ENCODE data around the gene EYS. TPM values are rescaled to one million over a fixed set of nuclear protein-coding genes. Genes with fewer than 3 reads are reported as not detected.
A peak's percentile ranks its signal among the peaks of the same experiment; 100 is the strongest.

The EYS gene
- polyA plus RNA-seq, 1 of the 3 experiments (the other 2 are of a cell fraction): 0.05 TPM

DNA sequence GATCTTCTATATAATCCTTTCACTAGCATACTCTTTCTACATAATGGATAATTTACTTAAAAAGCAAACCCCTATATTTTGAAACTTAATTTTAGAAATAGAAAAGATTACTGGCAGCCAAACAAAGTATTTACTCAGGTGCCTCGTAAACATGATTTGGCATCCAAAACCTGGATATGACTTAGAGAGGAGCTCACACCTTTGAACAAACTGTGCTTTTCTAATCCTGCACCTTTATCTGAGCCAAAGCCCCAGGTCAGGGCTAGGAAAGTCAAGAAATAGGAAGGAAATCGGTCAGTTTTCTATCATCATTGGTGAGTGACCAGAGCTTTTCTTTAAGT is 1900.5 kb downstream of the EYS start:
- ChIA-PET POLR2A (no interaction called here), CTCF (interaction anchor here (1.0 to 8.1 kb wide), 5 partner anchors 9 to 500 kb away, joined by 3 to 120 read pairs (median 5); no protein-coding TSS in a partner anchor)
- TF ChIP-seq, protein P1, sequence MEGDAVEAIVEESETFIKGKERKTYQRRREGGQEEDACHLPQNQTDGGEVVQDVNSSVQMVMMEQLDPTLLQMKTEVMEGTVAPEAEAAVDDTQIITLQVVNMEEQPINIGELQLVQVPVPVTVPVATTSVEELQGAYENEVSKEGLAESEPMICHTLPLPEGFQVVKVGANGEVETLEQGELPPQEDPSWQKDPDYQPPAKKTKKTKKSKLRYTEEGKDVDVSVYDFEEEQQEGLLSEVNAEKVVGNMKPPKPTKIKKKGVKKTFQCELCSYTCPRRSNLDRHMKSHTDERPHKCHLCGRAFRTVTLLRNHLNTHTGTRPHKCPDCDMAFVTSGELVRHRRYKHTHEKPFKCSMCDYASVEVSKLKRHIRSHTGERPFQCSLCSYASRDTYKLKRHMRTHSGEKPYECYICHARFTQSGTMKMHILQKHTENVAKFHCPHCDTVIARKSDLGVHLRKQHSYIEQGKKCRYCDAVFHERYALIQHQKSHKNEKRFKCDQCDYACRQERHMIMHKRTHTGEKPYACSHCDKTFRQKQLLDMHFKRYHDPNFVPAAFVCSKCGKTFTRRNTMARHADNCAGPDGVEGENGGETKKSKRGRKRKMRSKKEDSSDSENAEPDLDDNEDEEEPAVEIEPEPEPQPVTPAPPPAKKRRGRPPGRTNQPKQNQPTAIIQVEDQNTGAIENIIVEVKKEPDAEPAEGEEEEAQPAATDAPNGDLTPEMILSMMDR (IDR thresholded peaks at IDR 0.05): no peak
- TF ChIP-seq, protein P2, sequence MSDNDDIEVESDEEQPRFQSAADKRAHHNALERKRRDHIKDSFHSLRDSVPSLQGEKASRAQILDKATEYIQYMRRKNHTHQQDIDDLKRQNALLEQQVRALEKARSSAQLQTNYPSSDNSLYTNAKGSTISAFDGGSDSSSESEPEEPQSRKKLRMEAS (IDR thresholded peaks at IDR 0.05; ENCODE audit: low read depth): no peak
- TF ChIP-seq, protein P3, sequence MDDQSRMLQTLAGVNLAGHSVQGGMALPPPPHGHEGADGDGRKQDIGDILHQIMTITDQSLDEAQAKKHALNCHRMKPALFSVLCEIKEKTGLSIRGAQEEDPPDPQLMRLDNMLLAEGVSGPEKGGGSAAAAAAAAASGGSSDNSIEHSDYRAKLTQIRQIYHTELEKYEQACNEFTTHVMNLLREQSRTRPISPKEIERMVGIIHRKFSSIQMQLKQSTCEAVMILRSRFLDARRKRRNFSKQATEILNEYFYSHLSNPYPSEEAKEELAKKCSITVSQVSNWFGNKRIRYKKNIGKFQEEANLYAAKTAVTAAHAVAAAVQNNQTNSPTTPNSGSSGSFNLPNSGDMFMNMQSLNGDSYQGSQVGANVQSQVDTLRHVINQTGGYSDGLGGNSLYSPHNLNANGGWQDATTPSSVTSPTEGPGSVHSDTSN (IDR thresholded peaks at IDR 0.05): no peak
- TF ChIP-seq MXI1 (IDR thresholded peaks at IDR 0.05; ENCODE audit: low read depth, low read length): no peak
- no peak for TF ChIP-seq EZH2phosphoT487 (IDR thresholded peaks at IDR 0.05; ENCODE audit: borderline replicate concordance, low read depth)
- TF ChIP-seq NFIC (IDR thresholded peaks at IDR 0.05; ENCODE audit: borderline replicate concordance): 0 out of 2 replicates have a peak, but pooled peaks have one; percentile 11
- 0 out of 2 replicates have a peak, but pooled peaks have one; percentile 4 for TF ChIP-seq TEAD4 (IDR thresholded peaks at IDR 0.05; ENCODE audit: borderline replicate concordance, insufficient read depth)
- TF ChIP-seq FOXJ3 (CRISPR knock-in tag; IDR thresholded peaks at IDR 0.05): no peak
- TF ChIP-seq CHD2 (IDR thresholded peaks at IDR 0.05; ENCODE audit: low read length, partially characterized antibody): no peak
- no peak for TF ChIP-seq FOSL2 (IDR thresholded peaks at IDR 0.05; ENCODE audit: borderline replicate concordance, low read depth)
- TF ChIP-seq, protein P4, sequence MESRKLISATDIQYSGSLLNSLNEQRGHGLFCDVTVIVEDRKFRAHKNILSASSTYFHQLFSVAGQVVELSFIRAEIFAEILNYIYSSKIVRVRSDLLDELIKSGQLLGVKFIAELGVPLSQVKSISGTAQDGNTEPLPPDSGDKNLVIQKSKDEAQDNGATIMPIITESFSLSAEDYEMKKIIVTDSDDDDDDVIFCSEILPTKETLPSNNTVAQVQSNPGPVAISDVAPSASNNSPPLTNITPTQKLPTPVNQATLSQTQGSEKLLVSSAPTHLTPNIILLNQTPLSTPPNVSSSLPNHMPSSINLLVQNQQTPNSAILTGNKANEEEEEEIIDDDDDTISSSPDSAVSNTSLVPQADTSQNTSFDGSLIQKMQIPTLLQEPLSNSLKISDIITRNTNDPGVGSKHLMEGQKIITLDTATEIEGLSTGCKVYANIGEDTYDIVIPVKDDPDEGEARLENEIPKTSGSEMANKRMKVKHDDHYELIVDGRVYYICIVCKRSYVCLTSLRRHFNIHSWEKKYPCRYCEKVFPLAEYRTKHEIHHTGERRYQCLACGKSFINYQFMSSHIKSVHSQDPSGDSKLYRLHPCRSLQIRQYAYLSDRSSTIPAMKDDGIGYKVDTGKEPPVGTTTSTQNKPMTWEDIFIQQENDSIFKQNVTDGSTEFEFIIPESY (IDR thresholded peaks at IDR 0.05; ENCODE audit: borderline replicate concordance, low read depth): no peak
- no peaks in the 10 kb centered on the region for H3K79me2 ChIP-seq (ENCODE audit: insufficient read depth)
- H3K27me3 ChIP-seq (ENCODE audit: insufficient read depth): no peaks in the 10 kb centered on the region
- no peaks in the 10 kb centered on the region for H3K36me3 ChIP-seq (replicated peaks in 1 of 2; ENCODE audit: control insufficient read depth in 1 of 2, insufficient read depth in 2 of 2, low read length in 1 of 2)
- H3K4me2 ChIP-seq: peak overlapping the region; percentile 64
- peaks cover 40% of the 10 kb centered on the region for H3F3A ChIP-seq (replicated peaks; ENCODE audit: insufficient read depth)
- peaks cover 38 to 49% of the 10 kb centered on the region in 2 experiments for H3K4me1 ChIP-seq (ENCODE audit: control insufficient read depth in 1 of 2, insufficient read depth in 2 of 2, low read depth in 1 of 2, low read length in 1 of 2)
- H3K9me2 ChIP-seq: no peaks in the 10 kb centered on the region
- H3K4me3 ChIP-seq (ENCODE audit: low read depth in 2 of 2, low read length in 1 of 2): no peak overlapping the region
- H2AFZ ChIP-seq (ENCODE audit: low read depth): peak overlapping the region; percentile 58
- H4K20me1 ChIP-seq (ENCODE audit: insufficient read depth): no peaks in the 10 kb centered on the region
- peak overlapping the region; percentile 74 to 92 for H3K27ac ChIP-seq (ENCODE audit: low read depth in 2 of 2, low read length in 1 of 2)
- H3K9ac ChIP-seq: no peak overlapping the region
- H3K9me3 ChIP-seq: no peaks in the 10 kb centered on the region
- DNase-seq: no peak
- 36% methylated on average over 2 of the region's 2 CpGs for WGBS (ENCODE audit: low lambda C conversion rate)

All from SK-N-SH (cell line).